ENCODE measurements around the gene ADAMTS2.

The ADAMTS2 gene

DNA sequence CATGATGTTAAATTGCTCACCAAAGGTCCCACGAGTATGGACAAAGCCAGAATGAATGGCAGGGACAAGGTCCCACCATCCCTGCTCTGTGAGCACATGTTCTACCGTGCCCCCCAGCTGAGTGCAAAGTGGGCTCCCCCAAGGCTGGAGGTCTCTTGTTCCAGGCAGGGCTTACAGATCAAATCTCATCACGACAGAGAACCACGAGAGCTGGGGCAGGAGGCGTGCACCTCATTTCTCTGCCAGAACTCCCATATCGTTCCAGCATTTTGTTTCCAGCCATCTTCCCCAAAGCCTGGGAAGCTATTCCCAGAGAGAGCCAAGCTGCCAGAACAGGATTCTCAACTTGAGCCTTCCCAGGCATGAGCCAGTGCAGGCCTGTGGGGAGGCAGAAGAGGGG is 176.6 kb downstream of the ADAMTS2 start:
- H2AK5ac ChIP-seq (ENCODE audit: low read length, severe bottlenecking): no peak overlapping the region
- no peak overlapping the region for H2BK12ac ChIP-seq (ENCODE audit: low read length in 2 of 2)
- no peak overlapping the region for H2BK15ac ChIP-seq (ENCODE audit: low read depth, poor library complexity, severe bottlenecking)
- H4K91ac ChIP-seq (ENCODE audit: low read length): no peak overlapping the region
- no peak overlapping the region for H3K14ac ChIP-seq (ENCODE audit: low read length in 2 of 2)
- H2BK5ac ChIP-seq (ENCODE audit: low read depth, low read length, poor library complexity, severe bottlenecking): no peak overlapping the region
- 70% methylated on average over 6 of the region's 6 CpGs for WGBS
- no peaks in the 10 kb centered on the region for H3K27me3 ChIP-seq (ENCODE audit: control insufficient read depth in 1 of 2, insufficient read depth in 1 of 2, low read length in 2 of 2)
- H3K9me3 ChIP-seq (ENCODE audit: control insufficient read depth, low read length): no peaks in the 10 kb centered on the region
- no peak overlapping the region for H3K4ac ChIP-seq (ENCODE audit: low read depth in 1 of 2, low read length in 2 of 2)
- H3K4me1 ChIP-seq (ENCODE audit: control insufficient read depth, insufficient read depth, low read depth, low read length): peaks cover 2% of the 10 kb centered on the region
- no peak overlapping the region for H2BK120ac ChIP-seq (ENCODE audit: low read depth, low read length)
- no peak overlapping the region for H3K4me2 ChIP-seq (ENCODE audit: low read length, poor library complexity, severe bottlenecking)
- no peak overlapping the region for H3K4me3 ChIP-seq (ENCODE audit: insufficient read depth in 1 of 2, low read depth in 1 of 2, low read length in 2 of 2)
- DNase-seq: no peak
- H3K79me1 ChIP-seq (replicated peaks; ENCODE audit: low read length, poor library complexity, severe bottlenecking): no peaks in the 10 kb centered on the region
- H3K27ac ChIP-seq (ENCODE audit: low read length, poor library complexity, severe bottlenecking): no peak overlapping the region
- no peak overlapping the region for H3K18ac ChIP-seq (ENCODE audit: low read depth in 1 of 2, low read length in 2 of 2)
- no peak overlapping the region for H3K23ac ChIP-seq (ENCODE audit: low read length in 2 of 2)
- H2AFZ ChIP-seq (ENCODE audit: low read depth, low read length): no peak overlapping the region
- H3K9ac ChIP-seq (ENCODE audit: low read length): no peak overlapping the region
- no peak overlapping the region for H4K8ac ChIP-seq (ENCODE audit: low read length)
- peaks cover 0 to 8% of the 10 kb centered on the region in 2 experiments for H3K36me3 ChIP-seq (ENCODE audit: control insufficient read depth in 1 of 2, insufficient read depth in 2 of 2, low read depth in 1 of 2, low read length in 2 of 2)

DNA sequence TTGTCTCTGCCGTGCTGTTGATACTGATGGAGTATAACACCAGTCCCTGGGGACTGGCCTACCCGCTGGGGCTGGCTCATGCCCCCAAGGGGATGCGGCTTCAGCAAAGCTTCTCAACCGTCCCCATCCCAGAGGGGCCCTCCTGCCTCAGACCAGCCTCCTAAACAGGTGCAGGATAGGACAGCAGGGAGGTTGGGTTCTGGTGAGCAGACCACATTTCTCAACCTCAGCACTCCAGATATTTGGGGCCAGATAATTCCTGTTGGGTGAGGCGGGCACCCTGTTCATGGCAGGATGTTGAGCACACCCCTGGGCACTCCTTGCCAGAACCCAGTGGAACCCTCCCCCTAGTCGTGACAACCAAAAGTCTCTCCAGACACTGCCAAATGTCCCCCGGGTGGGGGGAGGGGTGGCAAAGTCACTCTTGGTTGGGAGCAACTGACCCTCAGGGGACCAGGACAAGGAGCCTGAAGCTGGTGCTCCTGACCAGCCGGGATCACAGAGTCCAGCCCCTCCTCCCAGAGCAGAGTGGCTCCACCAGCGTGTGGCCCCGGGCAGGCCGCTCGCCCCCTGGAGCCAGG is 177.3 kb downstream of the ADAMTS2 start:
- Histone ChIP-seq H3K27me3 (ENCODE audit: control insufficient read depth in 1 of 2, insufficient read depth in 1 of 2, low read length in 2 of 2) (no peaks in the 10 kb centered on the region), H3K4me2 (ENCODE audit: low read length, poor library complexity, severe bottlenecking) (no peak overlapping the region), H3K23ac (ENCODE audit: low read length in 2 of 2) (no peak overlapping the region), H2AK5ac (ENCODE audit: low read length, severe bottlenecking) (no peak overlapping the region), H4K91ac (ENCODE audit: low read length) (no peak overlapping the region), H3K4me3 (ENCODE audit: insufficient read depth in 1 of 2, low read depth in 1 of 2, low read length in 2 of 2) (no peak overlapping the region), H2BK15ac (ENCODE audit: low read depth, poor library complexity, severe bottlenecking) (no peak overlapping the region), H3K9ac (ENCODE audit: low read length) (peak overlapping the region; percentile 72), H3K36me3 (ENCODE audit: control insufficient read depth in 1 of 2, insufficient read depth in 2 of 2, low read depth in 1 of 2, low read length in 2 of 2) (peaks cover 0 to 9% of the 10 kb centered on the region in 2 experiments), H3K79me1 (replicated peaks; ENCODE audit: low read length, poor library complexity, severe bottlenecking) (no peaks in the 10 kb centered on the region), H3K4ac (ENCODE audit: low read depth in 1 of 2, low read length in 2 of 2) (no peak overlapping the region), H3K18ac (ENCODE audit: low read depth in 1 of 2, low read length in 2 of 2) (no peak overlapping the region), H2BK120ac (ENCODE audit: low read depth, low read length) (no peak overlapping the region), H4K8ac (ENCODE audit: low read length) (no peak overlapping the region), H3K14ac (ENCODE audit: low read length in 2 of 2) (no peak overlapping the region), H3K9me3 (ENCODE audit: control insufficient read depth, low read length) (no peaks in the 10 kb centered on the region), H2BK12ac (ENCODE audit: low read length in 2 of 2) (no peak overlapping the region), H2BK5ac (ENCODE audit: low read depth, low read length, poor library complexity, severe bottlenecking) (no peak overlapping the region), H3K27ac (ENCODE audit: low read length, poor library complexity, severe bottlenecking) (no peak overlapping the region), H3K4me1 (ENCODE audit: control insufficient read depth, insufficient read depth, low read depth, low read length) (peaks cover 2% of the 10 kb centered on the region), H2AFZ (ENCODE audit: low read depth, low read length) (no peak overlapping the region)
- 90% methylated on average over 7 of the region's 12 CpGs for WGBS
- no peak for DNase-seq

DNA sequence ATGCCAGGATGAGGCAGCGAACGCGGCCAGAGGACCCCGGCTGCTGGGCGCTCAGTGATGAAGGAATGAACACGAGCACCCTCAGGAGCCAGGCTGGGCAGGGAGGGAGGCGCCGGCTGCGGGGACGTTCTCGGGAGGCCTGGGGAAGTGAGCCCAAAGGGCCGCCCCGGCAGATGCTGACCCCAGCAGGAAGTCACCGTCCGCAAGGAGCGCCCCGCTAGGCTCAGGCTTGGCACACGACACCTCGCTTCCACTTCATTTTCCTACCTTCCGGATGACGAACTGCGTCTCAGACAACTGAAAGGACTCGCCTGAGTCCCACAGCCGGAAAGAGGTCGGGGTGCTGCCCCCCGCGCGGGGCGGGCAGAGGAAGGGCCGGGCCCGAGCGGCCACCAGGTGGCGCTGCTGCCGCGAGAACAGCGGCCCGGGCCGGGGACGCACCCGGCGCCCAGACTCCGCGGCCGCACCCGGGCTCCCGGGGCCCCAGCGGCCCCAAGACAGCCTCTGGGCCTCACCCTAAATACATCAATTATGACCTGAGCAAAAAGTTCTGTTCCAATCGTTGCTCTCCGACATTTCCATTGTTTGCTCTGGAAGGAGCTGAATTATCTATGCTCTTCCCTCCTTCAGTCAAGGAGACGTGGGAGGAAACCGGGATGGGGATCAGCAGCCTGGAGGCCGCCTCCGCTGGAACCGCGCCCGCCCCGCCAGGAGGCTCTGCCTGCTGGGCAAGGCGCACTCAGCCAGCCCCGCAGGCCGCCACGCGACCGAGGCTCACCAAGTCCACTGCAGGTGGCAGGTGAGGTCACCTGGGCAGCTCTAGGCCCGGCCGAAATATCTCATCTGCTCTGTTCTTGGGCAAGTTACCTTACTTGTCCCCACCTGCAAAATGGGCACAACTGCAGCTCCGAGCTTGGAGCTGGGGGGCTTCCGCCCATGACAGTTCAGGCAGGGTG is 178.1 kb downstream of the ADAMTS2 start:
- Histone ChIP-seq H3K4me1 (ENCODE audit: control insufficient read depth, insufficient read depth, low read depth, low read length) (peaks cover 2% of the 10 kb centered on the region), H3K14ac (ENCODE audit: low read length in 2 of 2) (peak overlapping the region in 1 of 2 experiments; percentile 38), H3K9me3 (ENCODE audit: control insufficient read depth, low read length) (peaks cover 5% of the 10 kb centered on the region), H3K4me2 (ENCODE audit: low read length, poor library complexity, severe bottlenecking) (peak overlapping the region; percentile 14), H3K18ac (ENCODE audit: low read depth in 1 of 2, low read length in 2 of 2) (peak overlapping the region in 1 of 2 experiments; percentile 81), H3K27me3 (ENCODE audit: control insufficient read depth in 1 of 2, insufficient read depth in 1 of 2, low read length in 2 of 2) (no peaks in the 10 kb centered on the region), H3K36me3 (ENCODE audit: control insufficient read depth in 1 of 2, insufficient read depth in 2 of 2, low read depth in 1 of 2, low read length in 2 of 2) (peaks cover 0 to 14% of the 10 kb centered on the region in 2 experiments), H4K8ac (ENCODE audit: low read length) (peak overlapping the region; percentile 81), H3K4ac (ENCODE audit: low read depth in 1 of 2, low read length in 2 of 2) (peak overlapping the region in 1 of 2 experiments; percentile 5), H2BK12ac (ENCODE audit: low read length in 2 of 2) (peak overlapping the region; percentile 18 to 61), H3K27ac (ENCODE audit: low read length, poor library complexity, severe bottlenecking) (no peak overlapping the region), H3K9ac (ENCODE audit: low read length) (peak overlapping the region; percentile 72), H3K79me1 (replicated peaks; ENCODE audit: low read length, poor library complexity, severe bottlenecking) (no peaks in the 10 kb centered on the region), H3K23ac (ENCODE audit: low read length in 2 of 2) (peak overlapping the region in 1 of 2 experiments; percentile 35), H2AK5ac (ENCODE audit: low read length, severe bottlenecking) (no peak overlapping the region), H4K91ac (ENCODE audit: low read length) (peak overlapping the region; percentile 82), H2BK120ac (ENCODE audit: low read depth, low read length) (no peak overlapping the region), H2BK15ac (ENCODE audit: low read depth, poor library complexity, severe bottlenecking) (no peak overlapping the region), H2BK5ac (ENCODE audit: low read depth, low read length, poor library complexity, severe bottlenecking) (no peak overlapping the region), H2AFZ (ENCODE audit: low read depth, low read length) (no peak overlapping the region), H3K4me3 (ENCODE audit: insufficient read depth in 1 of 2, low read depth in 1 of 2, low read length in 2 of 2) (peak overlapping the region in 1 of 2 experiments; percentile 60)
- 30% methylated on average over 67 of the region's 67 CpGs for WGBS
- peak; percentile 39 for DNase-seq
